ENCODE measurements around the gene LCK. TPM values are rescaled to one million over a fixed set of nuclear protein-coding genes. Genes with fewer than 3 reads are reported as not detected.

The LCK gene
- polyA plus RNA-seq, 3 donors, result 4.2 to 6.5 (median 5.0) TPM

- DNase-seq, result no peak
These were observed 67.2 kb downstream of the LCK start for GRCh38 chr1:32318127-32318869.

DNA sequence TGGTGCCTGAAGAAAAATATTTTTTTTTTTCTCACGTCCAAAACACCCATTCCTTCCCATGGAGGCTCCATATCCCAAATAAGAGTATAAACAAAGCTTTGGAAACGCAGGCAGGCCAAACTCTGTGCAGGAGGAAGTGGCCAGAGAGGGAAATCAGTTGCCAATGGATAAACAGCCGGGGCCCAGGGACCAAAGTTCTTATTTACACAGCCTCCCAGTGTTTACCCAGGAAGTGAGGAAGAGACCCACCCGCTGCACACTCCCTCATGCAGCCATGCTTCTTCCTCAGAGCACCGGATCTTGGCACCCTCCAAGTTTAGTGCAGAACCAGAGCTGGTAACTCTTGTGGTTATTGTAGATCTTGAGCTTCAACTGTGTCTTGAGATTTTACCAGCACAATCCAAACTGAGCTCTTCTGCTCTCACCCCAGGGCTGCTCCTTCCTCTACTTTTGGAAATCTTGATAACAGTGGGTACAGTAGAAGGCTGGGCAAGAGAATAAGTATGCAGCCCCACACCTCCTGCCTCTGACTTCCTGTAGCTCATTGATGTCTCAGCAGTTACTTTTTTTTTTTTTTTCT is 70.7 kb downstream of the LCK start:
- DNase-seq, result no peak

- no peak for DNase-seq
These were observed 76.1 kb downstream of the LCK start for GRCh38 chr1:32327204-32327603.

DNA sequence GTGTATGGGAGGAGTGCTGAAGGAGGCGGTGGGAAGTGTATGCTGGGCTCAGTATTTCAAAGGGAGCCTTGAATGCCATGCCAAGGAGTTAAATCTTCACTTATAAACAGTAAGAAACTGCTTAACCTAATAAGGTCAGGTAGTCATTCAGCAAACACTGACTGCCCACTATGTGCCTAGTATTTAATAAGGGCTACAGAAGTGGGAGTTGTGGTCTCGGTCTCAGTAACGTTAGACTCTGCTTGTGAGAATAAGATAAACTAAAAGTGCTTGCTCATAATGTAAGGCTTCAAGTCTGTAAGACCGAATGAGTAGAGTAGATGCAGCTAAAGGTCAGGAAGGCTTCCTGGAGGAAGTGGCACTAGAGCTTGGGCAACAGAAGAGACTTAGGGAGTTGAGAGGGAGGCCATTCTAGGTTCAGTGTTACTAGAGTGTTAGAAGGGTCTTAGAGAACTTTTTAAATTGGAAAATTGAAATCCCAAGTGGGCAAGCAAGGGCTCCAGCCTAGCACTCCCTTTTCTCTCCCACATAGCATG is 78.9 kb downstream of the LCK start:
- no peak for DNase-seq

DNA sequence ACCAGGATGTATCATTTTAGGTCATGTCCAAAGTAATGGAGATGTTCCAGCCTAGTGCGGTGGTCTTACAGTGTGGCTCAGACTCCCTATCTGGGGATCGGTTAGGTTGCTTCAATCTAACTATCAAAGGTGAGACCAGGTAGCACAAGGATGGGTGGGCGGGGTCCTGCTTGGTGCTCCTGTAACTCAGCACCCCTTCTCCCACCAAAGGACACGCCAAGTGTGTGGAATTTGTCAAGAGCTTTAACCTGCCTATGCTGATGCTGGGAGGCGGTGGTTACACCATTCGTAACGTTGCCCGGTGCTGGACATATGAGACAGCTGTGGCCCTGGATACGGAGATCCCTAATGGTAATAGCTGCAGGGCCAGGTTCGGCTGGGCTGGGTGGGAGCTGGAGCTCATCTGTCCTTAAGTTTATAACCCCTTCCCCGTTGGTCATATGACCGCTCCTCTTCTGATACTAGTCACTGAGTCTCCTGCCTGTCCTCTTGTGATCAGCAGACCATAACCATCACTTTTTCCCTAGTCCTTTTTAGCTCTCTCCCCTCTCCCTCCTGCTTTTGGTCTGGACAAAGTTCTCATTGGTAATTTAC is 79.6 kb downstream of the LCK start:
- peak; percentile 62 for DNase-seq

- no peak for DNase-seq
These were observed 80.5 kb downstream of the LCK start for GRCh38 chr1:32331549-32331948.

DNA sequence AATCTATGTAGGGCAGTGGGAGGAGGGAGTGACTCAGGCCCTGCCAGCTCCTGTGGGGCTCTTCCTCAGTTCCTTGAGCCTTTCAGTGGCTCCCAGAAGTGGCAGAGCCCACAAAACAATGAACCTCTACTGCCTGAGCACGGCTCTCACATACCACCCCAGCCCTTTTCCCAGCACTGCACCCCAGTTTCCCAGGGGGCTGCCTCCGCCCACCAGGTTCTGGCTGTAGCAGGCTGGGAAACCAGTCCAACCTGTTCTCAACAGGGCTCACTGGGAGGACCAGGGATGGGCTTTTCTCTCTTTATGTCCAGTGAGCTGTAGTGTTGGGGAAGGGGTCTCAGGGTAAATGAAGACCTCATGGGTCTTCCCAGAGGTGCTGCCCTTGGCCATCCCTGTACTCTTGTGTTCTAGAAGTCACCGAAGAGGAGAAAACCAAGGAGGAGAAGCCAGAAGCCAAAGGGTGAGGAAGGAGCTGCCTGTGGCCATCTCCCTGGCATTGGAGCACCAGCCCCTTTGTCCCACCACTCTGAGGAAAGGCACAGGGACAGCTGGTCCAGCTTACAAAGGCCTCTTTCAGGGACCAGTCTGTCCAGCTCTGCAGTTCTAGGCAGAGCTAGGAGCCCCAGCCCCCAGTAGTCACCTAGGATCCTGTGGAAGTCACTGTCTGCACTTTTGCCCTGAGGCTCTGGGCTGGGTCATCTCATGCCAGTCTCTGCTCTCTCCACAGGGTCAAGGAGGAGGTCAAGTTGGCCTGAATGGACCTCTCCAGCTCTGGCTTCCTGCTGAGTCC is 81.4 kb downstream of the LCK start:
- no peak for DNase-seq

- no peak for DNase-seq
These were observed 82.3 kb downstream of the LCK start for GRCh38 chr1:32333251-32333963.

DNA sequence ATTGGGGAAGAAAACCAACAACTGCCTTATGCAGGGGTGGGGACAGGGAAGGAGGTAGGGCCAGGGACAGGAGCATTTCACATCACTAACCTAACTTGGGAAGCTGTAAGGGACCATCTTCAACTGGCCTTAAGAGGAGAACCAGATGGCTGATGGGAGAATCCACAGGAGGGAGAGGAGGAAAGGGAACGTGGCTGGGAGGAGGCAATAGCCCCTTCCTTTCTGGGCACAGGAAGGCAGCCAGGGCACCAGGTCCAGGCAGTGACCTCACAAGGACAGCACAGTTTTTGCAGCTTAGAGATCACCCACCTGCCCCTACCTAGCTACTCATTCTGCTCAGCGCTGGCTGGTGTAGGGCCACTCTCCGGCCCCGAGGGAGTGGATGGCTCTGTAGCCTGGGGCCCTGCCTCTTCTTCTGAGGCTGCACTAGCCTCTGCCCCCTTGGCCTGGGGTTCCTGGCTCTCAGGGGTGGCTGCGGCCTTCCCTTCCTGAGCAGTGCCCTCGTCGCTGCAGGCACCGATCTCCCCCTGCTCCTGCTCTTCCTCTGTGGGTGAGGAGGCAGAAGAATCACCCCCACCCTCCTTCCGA is 83.3 kb downstream of the LCK start:
- no peak for DNase-seq

DNA sequence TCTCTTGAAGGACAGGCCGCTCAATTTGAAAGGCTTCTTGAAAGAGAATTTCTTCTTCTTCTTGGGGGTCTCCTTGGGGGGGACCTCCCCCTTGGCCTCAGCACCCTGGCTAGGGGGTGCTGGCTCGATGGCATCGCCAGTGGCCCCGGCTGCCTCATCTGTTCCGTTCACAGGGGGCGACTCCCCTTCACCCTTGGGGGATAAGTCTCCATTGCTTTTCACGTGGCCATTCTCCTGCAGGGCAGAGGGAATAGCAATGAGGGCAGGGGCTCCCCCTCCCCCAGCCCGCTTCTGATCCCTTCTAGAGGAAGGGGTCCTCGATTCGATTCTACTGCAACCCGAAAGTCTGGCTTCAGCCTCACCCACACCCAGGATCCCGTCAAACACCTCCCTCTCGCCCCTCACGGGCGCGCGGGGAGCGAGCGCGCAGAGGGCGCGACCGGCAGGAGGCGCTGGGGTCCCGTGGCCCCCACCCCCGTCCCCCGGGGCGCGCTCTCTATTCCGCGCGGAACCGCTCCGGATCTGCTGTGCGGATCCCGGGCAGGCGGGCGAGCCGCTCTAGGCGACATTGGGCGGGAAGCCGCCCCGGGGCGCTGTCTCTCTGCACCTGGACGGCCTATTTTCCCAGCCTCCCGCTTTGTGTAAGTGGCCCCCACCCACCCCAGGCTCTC is 83.9 kb downstream of the LCK start:
- DNase-seq, result peak; percentile 38

GRCh38 chr1:32335535-32335789 is 84.4 kb downstream of the LCK start:
- no peak for DNase-seq

Other genes starting within 250 kb of the LCK start
- gene KHDRBS1, start 237.4 kb upstream of the LCK start, polyA plus RNA-seq (ENCODE audit: insufficient read length in 3 of 3), result 100 to 1,000 TPM; 218 to 249 (median 237) TPM
- gene TMEM39B, start 178.3 kb upstream of the LCK start, polyA plus RNA-seq (ENCODE audit: insufficient read length in 3 of 3), result 10 to 100 TPM; 20.4 to 24.0 (median 22.5) TPM
- gene KPNA6, start 143.2 kb upstream of the LCK start, polyA plus RNA-seq (ENCODE audit: insufficient read length in 3 of 3), result 10 to 100 TPM; 26.4 to 38.7 (median 38.0) TPM
- gene TXLNA, start 71.6 kb upstream of the LCK start, polyA plus RNA-seq (ENCODE audit: insufficient read length in 3 of 3), result 10 to 100 TPM; 48.9 to 51.0 (median 49.2) TPM
- 10 to 100 TPM; 26.7 to 29.5 (median 27.1) TPM for gene CCDC28B, start 50.7 kb upstream of the LCK start, polyA plus RNA-seq (ENCODE audit: insufficient read length in 3 of 3)
- gene IQCC, start 45.6 kb upstream of the LCK start, polyA plus RNA-seq (ENCODE audit: insufficient read length in 3 of 3), result 10 to 100 TPM in 1 of 3 donors, 1 to 10 TPM in 2; 6.6 to 11.4 (median 9.3) TPM
- gene DCDC2B, start 42.2 kb upstream of the LCK start, polyA plus RNA-seq (ENCODE audit: insufficient read length in 3 of 3), result 1 to 10 TPM in 2 of 3 donors, under 1 TPM in 1; 0.60 to 2.2 (median 2.1) TPM
- 10 to 100 TPM; 24.6 to 31.9 (median 28.2) TPM for gene TMEM234, start 28.9 kb upstream of the LCK start, polyA plus RNA-seq (ENCODE audit: insufficient read length in 3 of 3)
- 100 to 1,000 TPM; 146 to 171 (median 152) TPM for gene EIF3I, start 28.9 kb upstream of the LCK start, polyA plus RNA-seq (ENCODE audit: insufficient read length in 3 of 3)
- 10 to 100 TPM in 2 of 3 donors, 1 to 10 TPM in 1; 8.5 to 10.5 (median 10.3) TPM for gene FAM167B, start 4.0 kb upstream of the LCK start, polyA plus RNA-seq (ENCODE audit: insufficient read length in 3 of 3)
- gene HDAC1, start 40.8 kb downstream of the LCK start, polyA plus RNA-seq (ENCODE audit: insufficient read length in 3 of 3), result 100 to 1,000 TPM; 179 to 241 (median 186) TPM
- 100 to 1,000 TPM; 384 to 512 (median 486) TPM for gene MARCKSL1, start 85.0 kb downstream of the LCK start, polyA plus RNA-seq (ENCODE audit: insufficient read length in 3 of 3)
- 10 to 100 TPM in 2 of 3 donors, 1 to 10 TPM in 1; 5.5 to 13.2 (median 11.4) TPM for gene FAM229A, start 111.2 kb downstream of the LCK start, polyA plus RNA-seq (ENCODE audit: insufficient read length in 3 of 3)
- gene TSSK3, start 111.3 kb downstream of the LCK start, polyA plus RNA-seq (ENCODE audit: insufficient read length in 3 of 3), result 1 to 10 TPM; 2.1 to 9.6 (median 8.7) TPM
- 10 to 100 TPM; 60.2 to 70.6 (median 67.1) TPM for gene BSDC1, start 143.2 kb downstream of the LCK start, polyA plus RNA-seq (ENCODE audit: insufficient read length in 3 of 3)
- 1 to 10 TPM; 1.2 to 2.3 (median 1.9) TPM for gene ZBTB8B, start 213.8 kb downstream of the LCK start, polyA plus RNA-seq (ENCODE audit: insufficient read length in 3 of 3)